ENCODE data around the gene CFAP46. TPM values are rescaled to one million over a fixed set of nuclear protein-coding genes. Genes with fewer than 3 reads are reported as not detected.
A peak's percentile ranks its signal among the peaks of the same experiment; 100 is the strongest.
"Not testable (repeated sequence)": the region's sequence is repeated elsewhere in the genome, so short reads cannot be mapped to it uniquely, and the experiment has no call there.

The CFAP46 gene
- total and polyA plus RNA-seq, 7 experiments from 2014 or later: 0.05 TPM; not detected in 6

GRCh38 chr10:132902656-132903575 lies 39.5 kb downstream of the CFAP46 start:
- H3K4me1 Mint-ChIP-seq; ATAC-seq; H3K36me3 Mint-ChIP-seq; H3K27me3 ChIP-seq (ENCODE audit: control insufficient read depth in 2 of 2, insufficient read depth in 2 of 2, low read length in 2 of 2); intact Hi-C loops (cut with micrococcal nuclease); DNase-seq; H3K4me3 ChIP-seq (ENCODE audit: low read length); H3K4me1 ChIP-seq (ENCODE audit: control insufficient read depth in 2 of 2, insufficient read depth in 2 of 2, low read length in 2 of 2); H3K36me3 ChIP-seq (ENCODE audit: control insufficient read depth in 2 of 3, insufficient read depth in 3 of 3, low read length in 3 of 3); H3K27ac Mint-ChIP-seq; POLR2A ChIA-PET; H3K27ac ChIP-seq (ENCODE audit: low read depth, low read length); H3K4me3 Mint-ChIP-seq; H3K9me3 ChIP-seq (ENCODE audit: control insufficient read depth in 2 of 3, low read length in 3 of 3); H3K9me3 Mint-ChIP-seq: not testable (repeated sequence)
- H3K27me3 Mint-ChIP-seq: peaks cover 0 to 20% (median 12%) of the 10 kb centered on the region in 5 donors
- CTCF ChIA-PET: interaction anchor here (0.8 kb wide), 1 partner anchor 65 kb away, joined by 3 read pairs; no protein-coding TSS in a partner anchor

DNA sequence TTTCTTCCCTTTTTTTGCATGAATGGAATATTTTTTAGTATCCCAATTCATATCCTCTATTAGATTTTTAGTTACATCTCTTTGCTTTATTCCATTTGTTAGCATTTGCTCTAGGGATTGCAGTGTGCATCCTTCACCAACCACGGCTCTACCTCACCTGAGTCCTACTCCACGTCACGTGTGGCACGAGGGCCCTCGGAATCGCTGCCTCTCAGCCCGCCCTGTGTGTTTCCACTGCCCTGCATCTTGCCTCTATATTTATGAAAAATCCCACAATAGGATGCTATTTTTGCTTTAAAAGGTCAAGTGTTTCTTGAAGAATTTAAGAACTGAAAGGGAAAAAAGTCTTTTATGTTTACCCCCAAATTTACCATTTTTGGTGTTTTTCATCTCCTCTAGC lies 41.0 kb downstream of the CFAP46 start:
- DNase-seq (no peak), ATAC-seq (no peak)
- peaks cover 0 to 20% (median 12%) of the 10 kb centered on the region in 5 donors for H3K27me3 Mint-ChIP-seq
- no peaks in the 10 kb centered on the region for H3K36me3 ChIP-seq (ENCODE audit: control insufficient read depth in 2 of 3, insufficient read depth in 3 of 3, low read length in 3 of 3)
- H3K9me3 Mint-ChIP-seq: peaks cover 0 to 8% (median 2%) of the 10 kb centered on the region in 11 donors
- intact Hi-C loops (cut with micrococcal nuclease): no loop called here
- peaks cover 0 to 6% (median 0%) of the 10 kb centered on the region in 7 donors for H3K4me1 Mint-ChIP-seq
- H3K4me1 ChIP-seq (ENCODE audit: control insufficient read depth in 2 of 2, insufficient read depth in 2 of 2, low read length in 2 of 2): no peaks in the 10 kb centered on the region
- no peak overlapping the region for H3K27ac ChIP-seq (ENCODE audit: low read depth, low read length)
- no peak overlapping the region for H3K27ac Mint-ChIP-seq
- H3K9me3 ChIP-seq (ENCODE audit: control insufficient read depth in 2 of 3, low read length in 3 of 3): no peaks in the 10 kb centered on the region
- no peak overlapping the region for H3K4me3 Mint-ChIP-seq
- H3K4me3 ChIP-seq (ENCODE audit: low read length): no peak overlapping the region
- ChIA-PET POLR2A (no interaction called here), CTCF (no interaction called here)
- H3K27me3 ChIP-seq (ENCODE audit: control insufficient read depth in 2 of 2, insufficient read depth in 2 of 2, low read length in 2 of 2): no peaks in the 10 kb centered on the region
- H3K36me3 Mint-ChIP-seq: no peaks in the 10 kb centered on the region

- Histone ChIP-seq H3K4me3 (ENCODE audit: low read length) (no peak overlapping the region), H3K4me1 (ENCODE audit: control insufficient read depth in 2 of 2, insufficient read depth in 2 of 2, low read length in 2 of 2) (no peaks in the 10 kb centered on the region), H3K36me3 (ENCODE audit: control insufficient read depth in 2 of 3, insufficient read depth in 3 of 3, low read length in 3 of 3) (no peaks in the 10 kb centered on the region), H3K27ac (ENCODE audit: low read depth, low read length) (no peak overlapping the region), H3K27me3 (ENCODE audit: control insufficient read depth in 2 of 2, insufficient read depth in 2 of 2, low read length in 2 of 2) (no peaks in the 10 kb centered on the region), H3K9me3 (ENCODE audit: control insufficient read depth in 2 of 3, low read length in 3 of 3) (no peaks in the 10 kb centered on the region)
- Mint-ChIP-seq H3K9me3 (peaks cover 0 to 8% (median 2%) of the 10 kb centered on the region in 11 donors), H3K27me3 (peaks cover 1 to 22% (median 10%) of the 10 kb centered on the region in 5 donors), H3K4me3 (no peak overlapping the region), H3K4me1 (peaks cover 0 to 6% (median 0%) of the 10 kb centered on the region in 7 donors), H3K27ac (no peak overlapping the region), H3K36me3 (no peaks in the 10 kb centered on the region)
- intact Hi-C loops (cut with micrococcal nuclease): no loop called here
- DNase-seq (no peak), ATAC-seq (no peak)
- CTCF ChIA-PET: no interaction called here
- POLR2A ChIA-PET: no interaction called here
Observed at GRCh38 chr10:132900211-132900756, 42.1 kb downstream of the CFAP46 start.

GRCh38 chr10:132899751-132900065 lies 42.7 kb downstream of the CFAP46 start:
- Histone ChIP-seq H3K27ac (ENCODE audit: low read depth, low read length) (no peak overlapping the region), H3K4me1 (ENCODE audit: control insufficient read depth in 2 of 2, insufficient read depth in 2 of 2, low read length in 2 of 2) (no peaks in the 10 kb centered on the region), H3K9me3 (ENCODE audit: control insufficient read depth in 2 of 3, low read length in 3 of 3) (no peaks in the 10 kb centered on the region), H3K27me3 (ENCODE audit: control insufficient read depth in 2 of 2, insufficient read depth in 2 of 2, low read length in 2 of 2) (no peaks in the 10 kb centered on the region), H3K4me3 (ENCODE audit: low read length) (no peak overlapping the region), H3K36me3 (ENCODE audit: control insufficient read depth in 2 of 3, insufficient read depth in 3 of 3, low read length in 3 of 3) (no peaks in the 10 kb centered on the region)
- Mint-ChIP-seq H3K9me3 (peaks cover 0 to 8% (median under 1%) of the 10 kb centered on the region in 11 donors), H3K36me3 (no peaks in the 10 kb centered on the region), H3K27me3 (peaks cover 2 to 22% (median 9%) of the 10 kb centered on the region in 5 donors), H3K4me3 (no peak overlapping the region), H3K27ac (no peak overlapping the region), H3K4me1 (peaks cover 0 to 2% (median 0%) of the 10 kb centered on the region in 7 donors)
- no peak for DNase-seq
- intact Hi-C loops (cut with micrococcal nuclease): no loop called here
- ChIA-PET CTCF (no interaction called here), POLR2A (no interaction called here)
- no peak for ATAC-seq

GRCh38 chr10:132899054-132899750 lies 43.2 kb downstream of the CFAP46 start:
- ATAC-seq: peak; percentile 14
- H3K4me1 ChIP-seq (ENCODE audit: control insufficient read depth in 2 of 2, insufficient read depth in 2 of 2, low read length in 2 of 2): no peaks in the 10 kb centered on the region
- Mint-ChIP-seq H3K9me3 (peaks cover 0 to 8% (median 0%) of the 10 kb centered on the region in 11 donors), H3K36me3 (no peaks in the 10 kb centered on the region), H3K4me3 (no peak overlapping the region), H3K27ac (no peak overlapping the region), H3K27me3 (peaks cover 6 to 26% (median 14%) of the 10 kb centered on the region in 5 donors), H3K4me1 (peaks cover 0 to 2% (median 0%) of the 10 kb centered on the region in 7 donors)
- H3K27ac ChIP-seq (ENCODE audit: low read depth, low read length): no peak overlapping the region
- intact Hi-C loops (cut with micrococcal nuclease): no loop called here
- H3K9me3 ChIP-seq (ENCODE audit: control insufficient read depth in 2 of 3, low read length in 3 of 3): no peaks in the 10 kb centered on the region
- ChIA-PET CTCF (no interaction called here), POLR2A (no interaction called here)
- H3K36me3 ChIP-seq (ENCODE audit: control insufficient read depth in 2 of 3, insufficient read depth in 3 of 3, low read length in 3 of 3): no peaks in the 10 kb centered on the region
- H3K27me3 ChIP-seq (ENCODE audit: control insufficient read depth in 2 of 2, insufficient read depth in 2 of 2, low read length in 2 of 2): no peaks in the 10 kb centered on the region
- no peak for DNase-seq
- no peak overlapping the region for H3K4me3 ChIP-seq (ENCODE audit: low read length)

GRCh38 chr10:132898391-132899053 lies 43.8 kb downstream of the CFAP46 start:
- no peak overlapping the region for H3K4me3 ChIP-seq (ENCODE audit: low read length)
- intact Hi-C loops (cut with micrococcal nuclease): no loop called here
- Mint-ChIP-seq H3K4me3 (no peak overlapping the region), H3K9me3 (peaks cover 0 to 8% (median 0%) of the 10 kb centered on the region in 11 donors), H3K36me3 (no peaks in the 10 kb centered on the region), H3K4me1 (peaks cover 0 to 2% (median 0%) of the 10 kb centered on the region in 7 donors), H3K27ac (no peak overlapping the region), H3K27me3 (peaks cover 13 to 28% (median 18%) of the 10 kb centered on the region in 5 donors)
- H3K4me1 ChIP-seq (ENCODE audit: control insufficient read depth in 2 of 2, insufficient read depth in 2 of 2, low read length in 2 of 2): no peaks in the 10 kb centered on the region
- no peak overlapping the region for H3K27ac ChIP-seq (ENCODE audit: low read depth, low read length)
- ChIA-PET CTCF (no interaction called here), POLR2A (no interaction called here)
- no peaks in the 10 kb centered on the region for H3K36me3 ChIP-seq (ENCODE audit: control insufficient read depth in 2 of 3, insufficient read depth in 3 of 3, low read length in 3 of 3)
- DNase-seq (no peak), ATAC-seq (peak; percentile 20)
- no peaks in the 10 kb centered on the region for H3K27me3 ChIP-seq (ENCODE audit: control insufficient read depth in 2 of 2, insufficient read depth in 2 of 2, low read length in 2 of 2)
- H3K9me3 ChIP-seq (ENCODE audit: control insufficient read depth in 2 of 3, low read length in 3 of 3): no peaks in the 10 kb centered on the region
